GM19438 (cell line): ENCODE measurements around the gene AQR.
A peak's percentile ranks its signal among the peaks of the same experiment; 100 is the strongest.
"Not testable (repeated sequence)": the region's sequence is repeated elsewhere in the genome, so short reads cannot be mapped to it uniquely, and the experiment has no call there.

ENCODE experiments used
- ATAC-seq: cut with Tn5 transposase; IDR thresholded peaks from one replicate; pipeline ENCODE4 v1.9.1; 2021; ENCODE audit warnings: low read depth; ENCODE audit not compliant: unreplicated experiment

Gene AQR

DNA sequence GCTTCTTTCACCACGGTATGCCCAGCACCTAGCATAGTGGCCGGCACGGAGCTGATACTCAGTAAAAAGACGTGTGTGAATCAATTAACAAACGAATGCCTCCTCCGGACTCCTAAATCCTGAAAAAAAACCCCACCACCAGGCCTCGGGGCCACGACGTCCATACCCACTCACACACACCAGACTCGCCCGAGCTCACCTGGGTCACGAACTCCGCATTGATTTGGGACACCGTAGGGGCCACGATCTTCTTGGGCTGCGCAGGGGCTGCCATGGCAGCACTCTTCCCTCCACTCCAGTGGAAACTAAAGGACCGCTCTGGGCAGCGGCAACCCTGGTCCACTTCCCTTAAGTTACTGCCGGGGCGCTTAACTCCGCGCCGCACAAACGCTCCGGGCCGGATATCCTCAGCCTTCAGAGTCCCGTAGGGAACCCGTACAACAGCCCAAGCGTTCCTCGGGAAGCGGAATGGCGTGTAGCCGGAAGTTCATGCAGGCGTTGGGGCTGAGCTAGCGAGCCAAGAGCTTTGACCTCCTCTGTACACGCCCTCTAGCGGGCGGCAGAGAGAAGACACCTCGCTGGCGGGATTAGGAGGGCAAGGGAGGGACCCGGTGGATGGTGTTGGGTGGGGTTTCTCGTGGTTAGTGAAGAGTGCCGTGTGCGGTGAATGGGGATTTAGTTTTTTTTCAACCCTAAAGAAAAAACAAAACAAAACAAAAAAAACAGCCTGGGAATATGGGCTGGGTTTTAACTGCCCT is at the start of gene AQR:
Gene AQR, minus strand, starts transcription at position 403 of the 758 bp plus-strand sequence. Its CDS starts 129 bp downstream, at position 274.
- peak; percentile 100 for ATAC-seq

DNA sequence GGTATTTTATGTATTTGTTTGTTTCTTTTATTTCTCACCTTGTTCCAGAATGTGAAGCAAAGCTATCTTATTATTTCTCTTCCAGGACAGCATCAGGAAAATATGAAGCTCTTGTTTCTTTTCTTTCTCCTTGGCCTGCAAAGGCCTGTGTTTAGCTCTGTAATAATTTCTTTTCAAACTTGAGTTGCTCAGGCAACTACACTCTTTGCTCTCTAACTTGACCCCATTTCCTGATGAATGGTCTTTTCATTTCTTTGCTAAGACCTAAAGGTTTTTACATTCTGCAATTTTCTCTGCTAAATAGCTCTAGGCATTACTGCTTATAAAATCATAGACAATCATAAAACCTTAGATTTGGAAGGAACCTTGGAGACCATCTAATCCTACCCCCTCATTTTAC is 44.7 kb upstream of the AQR start:
- ATAC-seq: no peak

DNA sequence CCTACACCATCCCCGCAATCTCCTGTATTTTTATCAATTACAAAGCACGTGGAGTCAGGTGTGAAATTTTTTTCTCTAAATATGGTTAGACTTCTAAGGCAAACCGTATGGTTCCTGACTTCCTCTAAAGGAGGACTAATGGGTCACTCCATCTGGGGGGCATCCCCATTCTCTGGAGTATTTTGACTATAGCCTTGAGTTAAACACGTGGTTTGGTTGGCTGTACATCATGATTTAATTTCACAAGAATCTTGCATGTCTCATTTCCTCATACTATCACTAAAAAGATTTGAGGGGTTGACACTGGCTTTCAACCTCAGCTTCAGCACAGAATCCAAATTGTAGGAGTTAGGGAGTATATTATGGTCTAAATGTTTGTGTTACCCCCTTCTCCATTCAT is 43.8 kb upstream of the AQR start:
- no peak for ATAC-seq

DNA sequence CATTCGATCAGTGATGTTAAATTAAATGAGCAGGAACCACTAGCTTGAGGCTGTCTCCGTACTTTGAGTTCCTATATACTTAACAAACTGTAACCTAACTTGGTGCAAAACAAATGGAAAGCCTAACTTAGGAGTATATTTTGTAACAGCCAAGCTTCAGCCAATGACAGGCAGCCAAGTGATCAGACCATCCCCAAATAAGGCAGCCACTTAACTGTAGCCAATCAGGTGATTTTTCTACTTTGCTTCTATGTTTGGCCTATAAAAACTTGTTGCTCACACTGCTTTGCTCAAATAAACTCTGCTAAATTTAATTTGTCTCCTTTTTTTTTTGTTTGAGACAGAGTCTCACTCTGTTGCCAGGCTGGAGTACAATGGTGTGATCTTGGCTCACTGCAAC is 37.9 kb upstream of the AQR start:
- no peak for ATAC-seq

DNA sequence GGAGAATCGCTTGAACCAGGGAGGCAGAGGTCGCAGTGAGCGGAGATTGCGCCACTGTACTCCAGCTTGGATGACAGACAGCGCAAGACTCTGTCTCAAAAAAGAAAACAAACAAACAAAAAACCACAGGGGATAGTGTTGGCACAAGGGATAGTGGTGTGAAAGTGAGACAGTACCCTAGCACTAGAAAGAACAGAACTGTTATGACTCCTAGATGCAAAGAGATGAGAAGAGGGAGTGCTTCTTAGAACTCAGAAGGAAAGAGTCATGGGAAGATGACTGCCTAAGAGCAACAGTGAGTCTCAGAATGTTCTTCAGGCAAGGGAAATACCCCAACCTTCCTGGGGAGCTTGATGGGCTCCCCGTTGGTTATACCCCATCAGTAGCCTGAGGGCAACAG is 36.4 kb upstream of the AQR start:
- no peak for ATAC-seq

DNA sequence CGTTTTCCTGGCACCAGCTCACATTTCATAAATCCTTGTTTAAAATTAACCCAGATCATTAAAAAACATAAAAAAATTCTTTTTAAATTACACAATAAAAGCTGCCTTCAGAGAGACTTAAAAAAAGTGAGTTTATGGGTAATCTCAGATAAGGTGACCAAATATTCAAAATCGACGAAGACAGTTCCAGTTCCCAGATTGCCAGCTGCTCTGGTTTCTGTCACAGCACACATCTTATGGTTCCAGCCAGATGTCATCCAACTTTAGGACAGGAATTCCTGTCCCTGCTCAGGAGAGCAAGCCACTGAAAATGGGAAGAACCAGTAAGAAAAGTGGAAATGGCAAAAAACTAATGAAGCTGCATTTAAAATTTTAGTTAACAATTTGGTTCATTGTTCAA is 34.4 kb upstream of the AQR start:
- ATAC-seq: no peak

DNA sequence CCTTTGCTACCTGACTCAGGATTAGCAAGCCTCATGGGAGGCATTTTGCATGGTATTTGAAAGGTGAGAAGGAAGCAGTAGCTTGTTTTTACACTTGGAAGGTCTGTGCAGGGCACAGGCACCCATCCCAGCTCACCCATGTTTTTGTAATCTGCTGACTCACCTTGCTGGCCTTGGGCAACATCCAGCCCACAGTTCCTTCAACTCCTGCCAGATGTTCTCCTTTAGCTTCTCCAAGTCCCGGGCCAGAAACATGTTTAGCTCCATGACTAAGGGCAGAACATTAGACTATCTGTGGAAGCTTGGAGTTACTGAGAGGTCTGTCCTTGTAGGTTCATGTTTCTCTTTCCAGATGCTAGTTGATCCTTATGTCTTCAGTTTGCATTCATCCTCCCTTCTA is 31.0 kb upstream of the AQR start:
- no peak for ATAC-seq

DNA sequence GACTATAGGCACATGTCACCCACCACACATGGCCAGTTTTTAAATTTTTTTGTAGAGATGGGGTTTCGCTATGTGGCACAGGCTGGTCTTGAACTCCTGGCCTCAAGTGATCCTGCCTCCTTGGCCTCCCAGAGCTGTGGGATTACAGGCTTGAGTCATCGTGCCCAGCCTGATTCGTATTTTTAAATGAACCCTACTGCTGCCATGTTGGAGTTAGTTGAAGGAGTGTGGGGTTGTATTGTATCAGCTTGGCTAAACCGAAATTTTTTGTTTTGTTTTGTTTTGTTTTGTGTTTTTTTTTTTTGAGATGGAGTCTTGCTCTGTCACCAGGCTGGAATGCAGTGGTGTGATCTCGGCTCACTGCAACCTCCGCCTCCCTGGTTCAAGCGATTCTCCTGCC is 30.4 kb upstream of the AQR start:
- ATAC-seq: no peak

DNA sequence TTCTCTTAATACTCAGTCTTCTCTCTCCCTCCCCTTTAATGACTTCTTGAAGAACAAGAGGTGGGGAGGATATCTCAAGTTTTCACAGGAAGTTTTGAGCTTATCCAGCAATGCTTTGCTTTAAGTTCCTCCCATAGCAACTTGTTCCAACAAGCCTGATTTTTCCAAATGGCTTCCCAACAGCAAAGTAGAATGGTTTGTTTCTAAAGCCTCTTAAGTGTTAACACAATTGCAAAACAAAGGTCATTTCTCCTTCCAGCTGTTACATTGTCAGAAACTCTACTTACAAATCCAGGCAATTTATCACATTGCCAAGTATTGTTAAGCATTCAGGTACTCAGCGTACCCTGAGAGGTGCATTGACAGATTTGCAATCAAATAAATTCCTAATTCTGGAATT is 25.4 kb upstream of the AQR start:
- ATAC-seq: no peak

DNA sequence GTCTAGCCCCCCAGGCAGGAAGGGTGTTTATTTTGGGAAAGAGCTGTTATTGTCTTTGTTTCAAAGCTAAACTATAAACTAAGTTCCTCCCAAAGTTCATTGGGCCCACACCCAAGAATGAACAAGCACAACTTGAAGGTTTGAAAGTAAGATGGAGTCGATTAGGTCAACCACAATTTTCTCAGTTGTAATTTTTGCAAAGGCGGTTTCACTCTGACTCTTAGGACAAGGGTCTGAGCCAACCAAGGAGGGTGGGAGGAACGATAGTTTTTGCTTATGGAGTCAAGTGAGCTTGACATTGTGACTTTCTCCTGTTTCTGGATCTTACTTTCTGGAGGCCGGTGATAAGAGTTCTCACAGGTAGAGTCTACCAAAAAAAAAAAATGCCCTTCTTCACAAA is 24.3 kb upstream of the AQR start:
- peak; percentile 91 for ATAC-seq

DNA sequence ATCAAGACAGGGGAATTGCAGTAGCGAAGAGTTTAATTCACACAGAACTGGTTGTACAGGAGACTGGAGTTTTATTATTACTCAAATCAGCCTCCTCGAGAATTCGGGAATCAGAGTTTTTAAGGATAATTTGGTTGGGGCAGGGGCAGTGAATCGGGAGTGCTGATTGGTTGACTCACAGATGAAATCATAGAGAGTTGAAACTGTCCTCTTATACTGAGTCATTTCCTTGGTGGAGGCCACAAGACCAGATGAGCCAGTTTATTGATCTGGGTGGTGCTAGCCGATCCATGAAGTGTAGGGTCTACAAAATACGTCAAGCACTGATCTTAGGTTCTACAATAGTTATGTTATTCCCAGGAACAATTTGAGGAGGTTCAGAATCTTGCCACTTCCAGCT is 23.9 kb upstream of the AQR start:
- ATAC-seq: peak; percentile 26

DNA sequence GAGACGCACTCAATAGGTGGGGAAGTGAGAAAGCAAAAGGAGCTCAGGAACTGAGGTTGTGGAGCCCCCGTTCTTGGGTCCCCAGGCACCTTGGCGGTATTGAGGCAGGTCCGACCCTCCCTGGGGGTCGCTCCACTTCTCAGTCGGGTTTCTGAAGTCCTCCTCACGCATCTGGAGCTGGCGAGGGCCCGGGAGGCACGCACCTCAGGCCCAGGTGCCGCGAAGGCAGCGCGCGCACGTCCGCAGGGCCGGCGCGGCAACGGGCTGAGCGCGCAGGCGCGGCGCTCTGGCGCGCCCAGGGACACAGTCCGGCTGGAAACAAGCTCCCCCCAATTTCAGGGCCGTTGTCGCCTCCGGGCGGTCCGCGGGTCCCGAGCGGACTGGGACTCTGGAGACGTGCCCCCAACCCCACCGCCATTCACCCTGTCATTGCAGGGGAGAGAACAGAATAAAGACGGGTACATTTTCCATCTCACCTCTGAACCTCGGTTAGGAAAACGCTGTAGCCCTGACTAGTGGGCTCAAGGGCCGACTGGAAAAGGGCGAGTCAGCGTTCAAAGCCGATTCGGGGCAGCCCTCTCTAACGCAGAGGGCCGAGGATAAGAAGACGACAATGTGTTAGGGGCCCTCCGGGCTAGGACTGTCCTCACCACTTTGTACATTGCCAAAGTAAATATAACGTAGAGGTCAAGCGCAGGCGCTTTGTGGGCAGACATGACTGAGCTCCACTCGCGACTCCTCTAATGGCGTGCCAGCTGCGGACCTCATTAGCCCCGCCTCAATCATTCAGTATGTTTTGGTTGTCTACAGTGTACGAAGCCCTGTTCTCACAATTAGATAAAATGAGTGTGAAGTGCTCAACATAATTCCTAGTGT is 18.7 kb upstream of the AQR start, which contains the start of gene ZNF770:
Gene ZNF770, minus strand, starts transcription at position 261 of the 876 bp plus-strand sequence. CDS start 4,853 bp downstream, outside the sequence.
- peak; percentile 72 for ATAC-seq

DNA sequence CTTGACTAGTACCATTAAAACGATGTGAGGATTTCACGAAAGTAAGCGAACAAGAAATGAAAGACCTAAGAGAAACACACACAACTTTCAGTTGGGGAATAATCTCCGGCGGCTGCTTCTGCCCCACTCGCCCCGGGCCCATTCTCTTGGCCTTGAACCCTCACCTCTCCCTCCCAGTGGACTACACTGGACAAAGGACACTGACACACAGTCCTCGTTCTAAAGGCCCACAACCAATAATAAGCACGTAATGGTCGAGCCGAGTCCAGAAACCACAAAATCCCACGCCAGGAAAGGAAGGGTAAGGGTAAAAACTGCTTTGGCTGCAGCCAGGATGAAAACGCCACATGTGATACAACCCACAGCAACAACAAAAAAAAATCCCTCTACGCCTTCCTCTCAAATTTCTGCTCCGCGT is 18.1 kb upstream of the AQR start:
- ATAC-seq: peak; percentile 5

DNA sequence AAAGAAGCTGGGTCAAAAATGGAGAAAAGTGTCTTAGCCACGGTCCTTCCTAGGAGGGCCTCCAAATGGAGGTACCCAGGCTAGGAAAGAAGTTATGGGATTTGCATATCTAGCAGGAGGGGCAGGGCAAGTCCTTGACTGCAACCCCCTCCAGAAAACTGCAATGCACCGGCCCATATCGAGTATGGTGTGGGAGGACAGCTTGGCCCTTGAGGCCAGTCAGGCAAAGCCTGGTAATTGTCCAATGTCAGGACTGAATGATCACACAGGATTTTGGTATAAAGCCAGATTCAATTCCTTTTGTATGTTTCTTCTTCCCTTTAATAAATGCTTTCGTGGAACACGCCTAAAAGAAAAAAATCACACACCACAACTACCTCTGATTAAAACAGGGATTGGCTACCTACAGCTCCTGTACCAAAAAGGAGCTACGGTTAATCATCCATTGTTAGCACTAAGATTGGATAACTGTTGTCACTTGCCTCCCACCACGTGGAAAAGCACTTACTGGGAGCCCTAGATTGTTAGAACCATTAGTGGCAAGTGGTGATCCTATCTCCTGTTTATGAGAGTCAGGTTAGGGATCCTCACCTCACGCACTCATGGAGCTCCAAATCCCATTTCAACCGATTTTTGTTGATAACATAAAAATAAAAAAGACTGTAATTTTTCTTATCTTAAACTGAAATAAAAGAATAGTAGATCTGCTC is 17.4 kb upstream of the AQR start:
- no peak for ATAC-seq

DNA sequence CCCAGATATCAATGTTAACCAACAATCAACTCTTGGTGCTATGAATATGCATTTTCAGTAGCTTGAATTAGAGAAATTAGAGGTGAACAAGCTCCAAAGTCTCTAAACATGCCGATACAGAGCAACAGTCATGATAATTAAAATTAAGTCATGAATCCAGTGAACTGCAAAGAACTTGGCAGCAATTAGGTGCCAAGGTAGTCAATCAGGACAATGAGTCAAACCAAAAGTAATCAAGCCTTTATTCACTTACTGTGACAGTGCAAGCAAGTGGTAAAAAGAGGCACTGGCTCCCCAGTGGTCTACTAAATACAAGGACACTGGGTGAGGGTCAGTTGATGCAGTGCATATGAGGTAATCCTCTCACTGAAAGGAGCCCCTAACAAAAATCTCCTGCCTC is 16.8 kb upstream of the AQR start:
- ATAC-seq: no peak

DNA sequence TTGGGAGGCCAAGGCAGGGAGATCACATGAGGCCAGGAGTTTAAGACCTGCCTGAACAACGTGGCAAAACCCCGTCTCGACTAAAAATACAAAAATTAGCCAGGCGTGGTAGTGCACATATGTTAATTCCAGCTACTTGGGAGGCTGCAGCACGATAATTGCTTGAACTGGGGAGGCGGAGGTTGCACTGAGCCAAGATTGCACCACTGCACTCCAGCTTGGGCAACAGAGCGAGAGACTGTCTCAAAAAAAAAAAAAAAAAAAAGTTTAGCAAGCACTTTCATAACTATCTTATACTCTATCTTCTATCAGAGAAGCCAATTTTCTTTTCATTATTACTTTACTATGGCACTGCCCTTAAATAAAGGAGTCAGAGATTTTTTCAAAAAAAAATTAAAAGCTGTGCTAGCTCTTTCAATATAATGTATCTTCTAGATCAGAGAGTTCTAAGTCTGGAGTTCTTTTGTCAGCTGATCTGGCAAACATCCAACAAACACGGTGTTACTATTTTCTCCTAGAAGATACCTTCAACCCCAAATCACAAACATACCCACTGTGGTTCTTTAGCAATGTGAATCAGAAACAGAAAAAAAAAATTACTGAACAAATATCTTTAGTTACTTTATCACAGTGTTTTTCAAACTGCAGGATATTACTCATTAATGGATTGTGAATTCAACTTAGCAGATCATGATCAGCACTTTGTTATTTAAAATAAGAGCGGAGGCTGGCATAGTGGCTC is 15.5 kb upstream of the AQR start:
- ATAC-seq: no peak

DNA sequence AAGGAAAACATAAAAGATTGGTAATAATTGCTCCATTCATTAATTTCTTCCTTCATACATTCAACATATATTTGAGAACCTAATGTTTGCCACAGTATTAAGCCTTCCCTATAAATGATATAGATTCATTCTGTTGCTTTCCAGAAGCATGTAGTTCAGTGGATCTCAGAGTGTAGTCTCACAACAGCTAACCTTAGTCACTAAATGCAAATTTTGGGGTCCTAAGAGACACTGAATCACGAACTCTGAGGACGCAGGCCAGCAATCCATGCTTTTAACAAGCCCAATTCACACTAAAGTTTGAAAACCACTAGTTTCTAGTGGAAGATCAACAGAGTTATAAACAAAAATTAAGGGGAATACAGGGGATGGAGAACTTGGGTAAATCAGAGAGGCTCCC is 7.2 kb upstream of the AQR start:
- no peak for ATAC-seq

DNA sequence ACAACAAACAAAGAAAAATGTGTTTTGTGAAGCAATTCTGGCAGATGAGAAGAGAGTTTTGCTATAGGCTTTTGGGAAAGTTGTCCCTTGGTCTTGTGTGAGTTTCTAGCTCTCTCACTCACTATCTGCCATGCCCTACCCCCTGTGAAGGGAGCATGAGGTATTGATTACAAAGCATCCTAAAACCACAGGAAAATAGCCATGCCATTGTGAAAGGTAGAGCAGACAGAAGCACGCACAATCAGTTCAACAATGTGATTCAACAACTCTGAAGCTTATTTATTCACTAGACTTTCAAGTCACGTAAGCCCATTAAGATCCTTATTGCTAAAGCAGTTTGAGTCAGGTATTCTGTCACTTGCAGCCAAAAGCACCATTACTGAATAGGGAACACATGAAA is 6.5 kb upstream of the AQR start:
- ATAC-seq: no peak

DNA sequence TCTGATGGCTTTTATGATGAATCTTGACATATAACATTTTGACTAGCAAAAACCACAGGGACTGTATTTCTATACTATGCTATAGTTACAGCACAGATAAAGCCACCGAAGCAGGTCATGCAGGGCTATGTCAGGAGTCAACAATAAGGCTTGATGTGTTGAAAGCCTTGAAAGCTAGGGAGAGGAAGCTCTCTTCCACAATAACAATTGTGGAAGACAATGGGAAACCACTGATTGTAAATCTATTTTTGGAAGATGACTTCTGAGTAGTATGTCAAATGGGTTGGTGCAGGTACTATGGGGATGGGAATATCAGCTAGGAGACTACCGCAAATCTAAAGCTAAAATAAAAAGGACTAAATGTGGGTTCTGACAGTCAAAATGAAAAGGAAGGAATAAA is 4.0 kb upstream of the AQR start:
- ATAC-seq: no peak

DNA sequence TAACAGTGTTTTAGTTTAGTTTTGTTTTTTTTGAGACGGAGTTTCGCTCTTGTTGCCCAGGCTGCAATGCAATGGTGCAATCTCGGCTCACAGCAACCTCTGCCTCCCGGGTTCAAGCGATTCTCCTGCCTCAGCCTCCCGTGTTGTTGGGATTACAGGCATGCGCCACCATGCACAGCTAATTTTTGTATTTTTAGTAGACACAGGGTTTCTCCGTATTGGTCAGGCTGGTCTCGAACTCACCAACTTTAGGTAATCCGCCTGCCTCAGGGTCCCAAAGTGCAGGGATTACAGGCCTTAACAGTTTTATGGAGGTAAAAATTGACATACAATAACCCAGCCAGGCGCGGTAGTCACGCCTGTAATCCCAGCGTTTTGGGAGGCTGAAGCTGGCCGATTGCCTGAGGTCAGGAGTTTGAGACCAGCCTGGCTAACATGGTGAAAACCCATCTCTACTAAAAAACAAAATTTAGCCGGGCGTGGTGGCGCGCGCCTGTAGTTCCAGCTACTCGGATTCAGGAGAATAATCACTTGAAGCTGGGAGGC is 629 bp upstream of the AQR start:
- ATAC-seq: not testable (repeated sequence)
